Uterus (tissue), 4 donors: ENCODE data around the gene ITSN1. TPM values are rescaled to one million over a fixed set of nuclear protein-coding genes. Genes with fewer than 3 reads are reported as not detected.

Experiments
- DNase-seq, 2 donors: peaks; one replicate each; pipeline ENCODE4 v3.0.0-alpha.2; 2019 to 2020
- H3K27ac ChIP-seq, 2 donors: fragments of 200-600 bp; sonication (generic); 1 replicate in 1 of 2; 2 replicates in 1 of 2; pipeline ENCODE4 v1.5.1; 2016 to 2018
- H3K27me3 ChIP-seq, 2 donors: fragments of 200-600 bp; sonication (generic); one replicate each; pipeline ENCODE4 v1.5.1; 2018 to 2019; ENCODE audit warnings: control low read depth in 1 of 2
- H3K36me3 ChIP-seq, 2 donors: fragments of 200-600 bp; sonication (generic); one replicate each; pipeline ENCODE4 v1.5.1; 2019; ENCODE audit warnings: control low read depth in 1 of 2
- H3K4me1 ChIP-seq, 2 donors: fragments of 200-600 bp; sonication (generic); one replicate each; pipeline ENCODE4 v1.5.1; 2018 to 2019; ENCODE audit warnings: control low read depth in 1 of 2
- H3K4me3 ChIP-seq, 2 donors: fragments of 200-600 bp; sonication (generic); 1 replicate in 1 of 2; 2 replicates in 1 of 2; pipeline ENCODE4 v1.5.1; 2018 to 2019; ENCODE audit warnings: mild to moderate bottlenecking in 1 of 2
- H3K9me3 ChIP-seq, 2 donors: fragments of 200-600 bp; sonication (generic); one replicate each; pipeline ENCODE4 v1.5.1; 2019; ENCODE audit warnings: control low read depth in 1 of 2
- CTCF ChIP-seq, 4 experiments: fragments of 200-600 bp in 2 of 4; fragments of 450-650 bp in 2 of 4; sonication (generic) in 2 of 4; IDR thresholded peaks; one replicate each; pipeline ENCODE4 v1.5.1; 2016 to 2019; ENCODE audit warnings: antibody characterized with exemption in 4 of 4, mild to moderate bottlenecking in 2 of 4, moderate library complexity in 1 of 4
- POLR2A ChIP-seq, 2 donors: fragments of 450-650 bp; IDR thresholded peaks; one replicate each; pipeline ENCODE4 v1.6.1; 2016; ENCODE audit warnings: antibody characterized with exemption in 2 of 2, mild to moderate bottlenecking in 1 of 2, moderate library complexity in 1 of 2
- intact Hi-C: fragments of 100-400 bp; cut with DNase I; formaldehyde crosslinking; loops from one replicate; pipeline ENCODE4 v1.15.1; 2023; ENCODE audit warnings: low total_unique reads
- total RNA-seq, 4 donors: library from RNA; depleted of rRNA in 3 of 4; stranded (reverse); fragments of >200 nt in 3 of 4; gene quantifications; one replicate each; pipeline versions ENCODE4 v1.1.0 to v1.2.4, GENCODE V29; 2014 to 2023
- donor health status: DM: yes; HTN: yes; CAD: no.

Gene ITSN1
- total RNA-seq, 4 donors from 2014 or later = 21.8 to 77.4 (median 48.1) TPM

GRCh38 chr21:33936301-33937038, 294.2 kb downstream of the ITSN1 start:
- H3K9me3 ChIP-seq = no peaks in the 10 kb centered on the region
- H3K4me1 ChIP-seq = no peaks in the 10 kb centered on the region
- TF ChIP-seq POLR2A (IDR thresholded peaks at IDR 0.05) (no peak), CTCF (IDR thresholded peaks at IDR 0.05) (no peak)
- intact Hi-C loops = no loop called here
- H3K27ac ChIP-seq = no peak overlapping the region
- no peaks in the 10 kb centered on the region for H3K27me3 ChIP-seq
- H3K4me3 ChIP-seq = no peak overlapping the region
- H3K36me3 ChIP-seq = no peaks in the 10 kb centered on the region
- no peak for DNase-seq

GRCh38 chr21:33937146-33937545, 294.8 kb downstream of the ITSN1 start:
- no peak for DNase-seq
- H3K9me3 ChIP-seq = no peaks in the 10 kb centered on the region
- intact Hi-C loops = no loop called here
- H3K36me3 ChIP-seq = no peaks in the 10 kb centered on the region
- no peak overlapping the region for H3K4me3 ChIP-seq
- H3K27ac ChIP-seq = no peak overlapping the region
- H3K27me3 ChIP-seq = no peaks in the 10 kb centered on the region
- no peak for TF ChIP-seq CTCF (IDR thresholded peaks at IDR 0.05)
- no peak for TF ChIP-seq POLR2A (IDR thresholded peaks at IDR 0.05)
- no peaks in the 10 kb centered on the region for H3K4me1 ChIP-seq

DNA sequence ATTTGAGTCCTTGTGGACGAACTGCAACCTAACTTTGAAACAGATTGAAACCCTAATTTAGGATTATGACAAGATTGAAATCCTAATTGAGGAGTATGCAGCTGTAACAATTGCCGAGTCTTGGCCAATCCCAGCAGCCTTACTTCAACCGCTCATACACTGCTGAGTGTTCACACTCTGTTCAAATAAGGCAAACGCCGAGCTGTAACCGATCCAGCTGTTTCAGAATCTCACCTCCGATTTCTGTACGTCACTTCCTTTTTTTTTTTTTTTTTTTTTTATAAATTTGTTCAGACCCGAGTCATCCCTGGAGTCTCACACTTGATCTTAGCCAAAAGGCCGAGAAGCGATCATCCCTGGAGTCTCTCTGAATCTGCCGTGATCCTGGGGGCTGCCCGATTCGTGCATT, 295.6 kb downstream of the ITSN1 start:
- TF ChIP-seq CTCF (IDR thresholded peaks at IDR 0.05) = no peak
- no peak for TF ChIP-seq POLR2A (IDR thresholded peaks at IDR 0.05)
- Histone ChIP-seq H3K4me1 (no peaks in the 10 kb centered on the region), H3K27ac (no peak overlapping the region), H3K9me3 (no peaks in the 10 kb centered on the region), H3K27me3 (no peaks in the 10 kb centered on the region), H3K4me3 (no peak overlapping the region), H3K36me3 (no peaks in the 10 kb centered on the region)
- DNase-seq = no peak
- intact Hi-C loops = no loop called here

- Histone ChIP-seq H3K36me3 (no peaks in the 10 kb centered on the region), H3K27me3 (no peaks in the 10 kb centered on the region), H3K9me3 (no peaks in the 10 kb centered on the region), H3K4me3 (no peak overlapping the region), H3K4me1 (no peaks in the 10 kb centered on the region), H3K27ac (peak overlapping the region in 1 of 2 donors; percentile 39)
- intact Hi-C loops = no loop called here
- no peak for DNase-seq
- TF ChIP-seq POLR2A (IDR thresholded peaks at IDR 0.05) (no peak), CTCF (IDR thresholded peaks at IDR 0.05) (no peak)
These were observed 296.1 kb downstream of the ITSN1 start for GRCh38 chr21:33938381-33938780.

GRCh38 chr21:33939226-33939625, 296.9 kb downstream of the ITSN1 start:
- Histone ChIP-seq H3K27ac (peak overlapping the region; percentile 39 to 73), H3K27me3 (no peaks in the 10 kb centered on the region), H3K36me3 (no peaks in the 10 kb centered on the region), H3K4me3 (no peak overlapping the region), H3K9me3 (no peaks in the 10 kb centered on the region), H3K4me1 (no peaks in the 10 kb centered on the region)
- TF ChIP-seq POLR2A (IDR thresholded peaks at IDR 0.05) (no peak), CTCF (IDR thresholded peaks at IDR 0.05) (no peak)
- intact Hi-C loops = no loop called here
- no peak for DNase-seq
